HL-60 (cell line): ENCODE measurements around the gene TCEA2.

Source experiments
- DNase-seq, 2 experiments: peaks; one replicate each; pipeline ENCODE4 v3.0.0-alpha.2; 2010 to 2020; ENCODE audit warnings: low read depth in 1 of 2, low spot score in 1 of 2
- H3K27ac ChIP-seq: fragments of 250-450 bp; sonication (Bioruptor Pico); replicated peaks from 2 replicates; pipeline ENCODE4 v1.5.1; 2020; ENCODE audit warnings: mild to moderate bottlenecking, moderate library complexity
- H3K27me3 ChIP-seq: fragments of 250-450 bp; sonication (Bioruptor Pico); 2 replicates; pipeline ENCODE4 v1.5.1; 2021; ENCODE audit warnings: mild to moderate bottlenecking, moderate library complexity; ENCODE audit not compliant: insufficient read depth, poor library complexity, severe bottlenecking
- H3K4me3 ChIP-seq: replicated peaks from 2 replicates; pipeline ENCODE4 v1.5.1; 2011; ENCODE audit warnings: mild to moderate bottlenecking, control low read depth, low read length; ENCODE audit not compliant: insufficient read depth
- CTCF ChIP-seq: IDR thresholded peaks from one replicate; pipeline ENCODE4 v1.5.1; 2011; ENCODE audit warnings: low read length, control low read depth, inconsistent platforms; ENCODE audit not compliant: insufficient read depth
- GABPA ChIP-seq: IDR thresholded peaks from 2 replicates; pipeline ENCODE4 v1.6.1; 2012; ENCODE audit warnings: low read depth
- POLR2AphosphoS5 ChIP-seq: IDR thresholded peaks from 2 replicates; pipeline ENCODE4 v1.6.1; 2012; ENCODE audit warnings: low read depth
- SPI1 ChIP-seq: IDR thresholded peaks from 2 replicates; pipeline ENCODE4 v1.6.1; 2012; ENCODE audit warnings: low read depth, mild to moderate bottlenecking, borderline replicate concordance
- TF ChIP-seq, protein P1 (sequence below): IDR thresholded peaks from 2 replicates; pipeline ENCODE4 v1.6.1; 2012; ENCODE audit warnings: low read depth; ENCODE audit not compliant: insufficient replicate concordance

Gene TCEA2

GRCh38 chr20:64055396-64055892 lies 7.6 kb upstream of the TCEA2 start:
- Histone ChIP-seq H3K4me3 (no peak overlapping the region), H3K27me3 (no peaks in the 10 kb centered on the region), H3K27ac (no peak overlapping the region)
- TF ChIP-seq POLR2AphosphoS5 (no peak), GABPA (no peak), CTCF (no peak), SPI1 (no peak)
- TF ChIP-seq, protein P1, sequence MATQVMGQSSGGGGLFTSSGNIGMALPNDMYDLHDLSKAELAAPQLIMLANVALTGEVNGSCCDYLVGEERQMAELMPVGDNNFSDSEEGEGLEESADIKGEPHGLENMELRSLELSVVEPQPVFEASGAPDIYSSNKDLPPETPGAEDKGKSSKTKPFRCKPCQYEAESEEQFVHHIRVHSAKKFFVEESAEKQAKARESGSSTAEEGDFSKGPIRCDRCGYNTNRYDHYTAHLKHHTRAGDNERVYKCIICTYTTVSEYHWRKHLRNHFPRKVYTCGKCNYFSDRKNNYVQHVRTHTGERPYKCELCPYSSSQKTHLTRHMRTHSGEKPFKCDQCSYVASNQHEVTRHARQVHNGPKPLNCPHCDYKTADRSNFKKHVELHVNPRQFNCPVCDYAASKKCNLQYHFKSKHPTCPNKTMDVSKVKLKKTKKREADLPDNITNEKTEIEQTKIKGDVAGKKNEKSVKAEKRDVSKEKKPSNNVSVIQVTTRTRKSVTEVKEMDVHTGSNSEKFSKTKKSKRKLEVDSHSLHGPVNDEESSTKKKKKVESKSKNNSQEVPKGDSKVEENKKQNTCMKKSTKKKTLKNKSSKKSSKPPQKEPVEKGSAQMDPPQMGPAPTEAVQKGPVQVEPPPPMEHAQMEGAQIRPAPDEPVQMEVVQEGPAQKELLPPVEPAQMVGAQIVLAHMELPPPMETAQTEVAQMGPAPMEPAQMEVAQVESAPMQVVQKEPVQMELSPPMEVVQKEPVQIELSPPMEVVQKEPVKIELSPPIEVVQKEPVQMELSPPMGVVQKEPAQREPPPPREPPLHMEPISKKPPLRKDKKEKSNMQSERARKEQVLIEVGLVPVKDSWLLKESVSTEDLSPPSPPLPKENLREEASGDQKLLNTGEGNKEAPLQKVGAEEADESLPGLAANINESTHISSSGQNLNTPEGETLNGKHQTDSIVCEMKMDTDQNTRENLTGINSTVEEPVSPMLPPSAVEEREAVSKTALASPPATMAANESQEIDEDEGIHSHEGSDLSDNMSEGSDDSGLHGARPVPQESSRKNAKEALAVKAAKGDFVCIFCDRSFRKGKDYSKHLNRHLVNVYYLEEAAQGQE = no peak
- DNase-seq = no peak

DNA sequence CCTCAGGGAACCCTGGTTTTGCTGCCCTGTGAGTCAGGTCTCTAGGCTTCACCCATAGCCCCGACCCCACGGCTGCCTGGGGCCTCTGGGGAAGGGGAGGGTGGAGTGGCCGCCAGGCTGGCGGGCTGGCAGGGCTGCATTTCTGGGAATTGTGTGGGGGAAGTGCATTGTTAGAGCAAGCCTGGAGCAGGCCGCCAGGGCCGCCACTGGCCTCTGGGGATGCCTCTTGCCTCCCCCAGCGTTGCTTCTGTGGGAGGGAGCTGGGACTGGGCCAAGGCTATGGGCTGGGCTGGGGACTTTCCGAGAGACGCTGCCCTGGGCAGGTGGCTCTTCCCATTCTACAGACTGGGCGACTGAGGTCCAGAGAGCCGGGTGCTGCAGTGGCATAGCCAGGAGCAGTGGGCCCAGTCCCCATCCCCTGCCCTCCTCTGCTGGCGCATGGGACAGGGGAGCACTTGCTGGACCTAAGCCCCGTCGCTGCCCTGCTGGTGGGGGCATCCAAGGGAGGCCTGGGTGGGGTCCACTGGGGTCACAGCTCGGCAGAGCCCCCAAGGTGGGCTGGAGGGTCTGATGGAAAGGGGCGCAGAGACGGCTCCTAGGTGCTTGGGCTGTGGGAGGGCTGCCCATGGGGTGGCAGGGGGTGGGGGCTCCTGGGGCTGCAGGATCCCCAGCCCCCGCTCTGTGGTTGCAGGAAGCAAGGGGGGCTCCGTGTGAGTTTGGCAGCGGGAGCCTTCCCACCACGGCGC lies 6.9 kb upstream of the TCEA2 start:
- H3K4me3 ChIP-seq = no peak overlapping the region
- H3K27me3 ChIP-seq = no peaks in the 10 kb centered on the region
- H3K27ac ChIP-seq = no peak overlapping the region
- TF ChIP-seq, protein P1 = no peak
- TF ChIP-seq GABPA = no peak
- no peak for TF ChIP-seq POLR2AphosphoS5
- no peak for TF ChIP-seq CTCF
- TF ChIP-seq SPI1 = no peak
- no peak for DNase-seq

- TF ChIP-seq SPI1 (no peak), GABPA (no peak), POLR2AphosphoS5 (no peak), CTCF (no peak)
- TF ChIP-seq, protein P1 = no peak
- Histone ChIP-seq H3K27ac (no peak overlapping the region), H3K4me3 (no peak overlapping the region), H3K27me3 (no peaks in the 10 kb centered on the region)
- DNase-seq = no peak
These were observed 6.4 kb upstream of the TCEA2 start for GRCh38 chr20:64056639-64056888.
